Parathyroid adenoma (tissue), 2 donors: ENCODE data around the gene KCNJ6.
"Not testable (repeated sequence)": the region's sequence is repeated elsewhere in the genome, so short reads cannot be mapped to it uniquely, and the experiment has no call there.

ENCODE experiments used
- H2AFZ ChIP-seq: fragments of 300-600 bp; sonication (generic); one replicate; pipeline ENCODE4 v1.7.0; 2017; ENCODE audit warnings: antibody characterized with exemption, mild to moderate bottlenecking
- H3K27ac ChIP-seq: fragments of 300-600 bp; sonication (generic); one replicate; pipeline ENCODE4 v1.7.0; 2017
- H3K27me3 ChIP-seq: fragments of 300-600 bp; sonication (generic); one replicate; pipeline ENCODE4 v1.7.0; 2017; ENCODE audit warnings: low read length; ENCODE audit not compliant: control insufficient read depth, insufficient read depth
- H3K36me3 ChIP-seq: fragments of 300-600 bp; sonication (generic); one replicate; pipeline ENCODE4 v1.7.0; 2017; ENCODE audit warnings: low read length; ENCODE audit not compliant: control insufficient read depth, insufficient read depth
- H3K4me1 ChIP-seq: fragments of 300-600 bp; sonication (generic); one replicate; pipeline ENCODE4 v1.7.0; 2017; ENCODE audit warnings: control low read depth
- H3K4me2 ChIP-seq: fragments of 300-600 bp; sonication (generic); one replicate; pipeline ENCODE4 v1.7.0; 2017; ENCODE audit warnings: low read length
- H3K4me3 ChIP-seq: fragments of 300-600 bp; sonication (generic); one replicate; pipeline ENCODE4 v1.7.0; 2017; ENCODE audit warnings: low read depth, low read length
- H3K79me2 ChIP-seq: fragments of 300-600 bp; sonication (generic); one replicate; pipeline ENCODE4 v1.7.0; 2017; ENCODE audit warnings: control low read depth
- H3K9ac ChIP-seq: fragments of 300-600 bp; sonication (generic); one replicate; pipeline ENCODE4 v1.7.0; 2017; ENCODE audit warnings: mild to moderate bottlenecking
- H3K9me3 ChIP-seq: fragments of 300-600 bp; sonication (generic); one replicate; pipeline ENCODE4 v1.7.0; 2017; ENCODE audit warnings: low read length; ENCODE audit not compliant: control insufficient read depth
- TF ChIP-seq, protein P1 (sequence below): fragments of 300-600 bp; sonication (generic); IDR thresholded peaks from one replicate; pipeline ENCODE4 v1.7.0; 2017; ENCODE audit warnings: antibody characterized with exemption, mild to moderate bottlenecking
- donor health status: primary hyperparathyroidism.

KCNJ6 gene

DNA sequence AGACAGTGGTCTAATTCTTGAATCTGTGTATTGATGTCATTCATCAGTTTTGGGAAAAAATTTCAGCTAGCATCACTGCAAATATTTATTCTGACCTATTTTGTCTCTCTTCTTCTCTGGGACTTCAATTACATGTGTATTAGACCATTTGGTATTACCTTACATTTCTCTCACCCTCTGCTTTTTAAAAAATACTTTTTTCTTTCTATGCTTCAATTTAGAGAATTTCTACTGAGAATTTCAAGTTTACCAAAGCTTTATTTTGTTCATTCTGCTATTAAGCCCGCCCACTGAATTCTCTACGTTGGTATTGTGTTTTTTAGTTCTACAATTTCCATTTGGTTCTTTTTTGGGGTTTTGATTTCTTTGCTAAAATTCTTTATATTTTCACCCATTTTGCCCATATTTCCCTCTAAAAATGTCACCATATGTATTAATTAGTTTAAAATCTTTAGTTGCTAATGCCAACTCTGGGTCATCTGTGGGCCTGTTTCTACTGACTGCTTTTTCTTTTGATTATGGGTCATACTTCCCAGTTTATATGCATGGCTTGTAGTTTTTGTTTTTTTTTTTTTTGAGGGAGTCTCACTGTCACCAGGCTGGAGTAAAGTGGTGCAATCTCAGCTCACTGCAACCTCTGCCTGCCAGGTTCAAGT lies 337.7 kb downstream of the KCNJ6 start:
- no peak overlapping the region for H3K27ac ChIP-seq
- H3K9me3 ChIP-seq: no peaks in the 10 kb centered on the region
- H3K4me2 ChIP-seq: no peak overlapping the region
- no peak overlapping the region for H2AFZ ChIP-seq
- no peaks in the 10 kb centered on the region for H3K36me3 ChIP-seq
- no peaks in the 10 kb centered on the region for H3K79me2 ChIP-seq
- H3K4me3 ChIP-seq: no peak overlapping the region
- TF ChIP-seq, protein P1, sequence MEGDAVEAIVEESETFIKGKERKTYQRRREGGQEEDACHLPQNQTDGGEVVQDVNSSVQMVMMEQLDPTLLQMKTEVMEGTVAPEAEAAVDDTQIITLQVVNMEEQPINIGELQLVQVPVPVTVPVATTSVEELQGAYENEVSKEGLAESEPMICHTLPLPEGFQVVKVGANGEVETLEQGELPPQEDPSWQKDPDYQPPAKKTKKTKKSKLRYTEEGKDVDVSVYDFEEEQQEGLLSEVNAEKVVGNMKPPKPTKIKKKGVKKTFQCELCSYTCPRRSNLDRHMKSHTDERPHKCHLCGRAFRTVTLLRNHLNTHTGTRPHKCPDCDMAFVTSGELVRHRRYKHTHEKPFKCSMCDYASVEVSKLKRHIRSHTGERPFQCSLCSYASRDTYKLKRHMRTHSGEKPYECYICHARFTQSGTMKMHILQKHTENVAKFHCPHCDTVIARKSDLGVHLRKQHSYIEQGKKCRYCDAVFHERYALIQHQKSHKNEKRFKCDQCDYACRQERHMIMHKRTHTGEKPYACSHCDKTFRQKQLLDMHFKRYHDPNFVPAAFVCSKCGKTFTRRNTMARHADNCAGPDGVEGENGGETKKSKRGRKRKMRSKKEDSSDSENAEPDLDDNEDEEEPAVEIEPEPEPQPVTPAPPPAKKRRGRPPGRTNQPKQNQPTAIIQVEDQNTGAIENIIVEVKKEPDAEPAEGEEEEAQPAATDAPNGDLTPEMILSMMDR: no peak
- H3K4me1 ChIP-seq: no peaks in the 10 kb centered on the region
- no peaks in the 10 kb centered on the region for H3K27me3 ChIP-seq
- H3K9ac ChIP-seq: no peak overlapping the region

DNA sequence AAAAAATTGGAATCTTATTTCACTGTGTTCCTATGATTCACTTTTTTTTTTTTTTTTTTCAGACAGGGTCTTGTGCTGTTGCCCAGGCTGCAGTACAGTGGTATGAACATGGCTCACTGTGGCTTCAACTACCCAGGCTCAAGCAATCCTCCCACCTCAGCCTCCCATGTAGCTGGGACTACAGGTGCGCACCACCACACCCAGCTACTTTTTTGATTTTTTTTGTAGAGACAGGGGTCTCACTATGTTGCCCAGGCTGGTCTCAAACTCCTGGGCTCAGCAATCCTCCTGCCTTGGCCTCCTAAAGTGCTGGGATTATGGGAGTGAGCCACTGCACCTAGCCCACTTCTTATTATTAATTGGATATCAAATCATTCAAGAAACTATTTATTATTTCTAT lies 339.3 kb downstream of the KCNJ6 start:
- not testable (repeated sequence) for H3K4me2 ChIP-seq, H3K79me2 ChIP-seq, H2AFZ ChIP-seq, H3K36me3 ChIP-seq, H3K27ac ChIP-seq, H3K27me3 ChIP-seq, H3K9me3 ChIP-seq, H3K9ac ChIP-seq, H3K4me3 ChIP-seq, H3K4me1 ChIP-seq

DNA sequence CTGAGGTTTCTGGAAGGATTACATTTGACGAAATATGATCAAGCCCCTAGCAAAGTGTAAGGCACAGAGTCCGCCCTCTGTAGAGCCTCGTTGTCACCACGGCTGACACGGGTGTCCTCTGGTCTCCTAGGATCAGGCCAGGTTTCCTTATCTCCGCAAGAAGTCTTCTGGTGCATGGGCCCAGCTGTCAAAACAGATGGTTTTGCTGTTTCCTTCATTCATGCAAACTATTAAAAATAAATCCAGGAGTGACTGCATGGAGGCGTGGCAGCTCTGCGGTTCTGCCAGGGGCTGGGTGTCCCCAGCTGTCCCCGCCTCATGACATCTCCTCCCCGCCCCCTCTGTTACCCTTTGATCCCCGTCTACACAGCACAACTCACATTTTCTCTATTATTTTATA lies 340.7 kb downstream of the KCNJ6 start:
- H3K27ac ChIP-seq: no peak overlapping the region
- no peaks in the 10 kb centered on the region for H3K36me3 ChIP-seq
- H3K9me3 ChIP-seq: no peaks in the 10 kb centered on the region
- TF ChIP-seq, protein P1: no peak
- H3K4me3 ChIP-seq: no peak overlapping the region
- H3K4me1 ChIP-seq: no peaks in the 10 kb centered on the region
- H3K79me2 ChIP-seq: no peaks in the 10 kb centered on the region
- H3K27me3 ChIP-seq: no peaks in the 10 kb centered on the region
- H3K4me2 ChIP-seq: no peak overlapping the region
- H2AFZ ChIP-seq: no peak overlapping the region
- H3K9ac ChIP-seq: no peak overlapping the region

DNA sequence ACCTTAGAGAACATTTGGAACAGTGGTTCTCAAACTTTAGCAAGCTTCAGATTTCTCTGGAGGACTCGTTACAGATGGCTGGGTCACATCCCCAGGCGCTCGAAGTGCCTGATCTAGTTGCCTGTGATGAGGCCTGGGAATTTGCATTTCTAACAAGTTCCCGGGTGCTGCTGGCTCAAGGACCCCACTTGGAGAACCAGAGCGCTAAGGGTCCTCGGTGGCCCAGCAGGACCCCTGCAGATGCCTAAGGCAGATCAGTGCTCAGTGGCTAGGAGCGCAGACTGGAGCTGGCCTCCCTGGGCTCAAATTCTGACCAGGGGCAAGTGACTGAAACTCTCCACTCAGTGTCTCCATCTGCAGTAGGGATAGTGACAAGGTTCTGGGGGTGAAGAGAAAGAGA lies 341.5 kb downstream of the KCNJ6 start:
- Histone ChIP-seq H3K79me2 (no peaks in the 10 kb centered on the region), H3K27ac (no peak overlapping the region), H3K27me3 (no peaks in the 10 kb centered on the region), H3K4me2 (no peak overlapping the region), H2AFZ (no peak overlapping the region), H3K9ac (no peak overlapping the region), H3K9me3 (no peaks in the 10 kb centered on the region), H3K4me1 (no peaks in the 10 kb centered on the region), H3K4me3 (no peak overlapping the region), H3K36me3 (no peaks in the 10 kb centered on the region)
- TF ChIP-seq, protein P1: no peak

DNA sequence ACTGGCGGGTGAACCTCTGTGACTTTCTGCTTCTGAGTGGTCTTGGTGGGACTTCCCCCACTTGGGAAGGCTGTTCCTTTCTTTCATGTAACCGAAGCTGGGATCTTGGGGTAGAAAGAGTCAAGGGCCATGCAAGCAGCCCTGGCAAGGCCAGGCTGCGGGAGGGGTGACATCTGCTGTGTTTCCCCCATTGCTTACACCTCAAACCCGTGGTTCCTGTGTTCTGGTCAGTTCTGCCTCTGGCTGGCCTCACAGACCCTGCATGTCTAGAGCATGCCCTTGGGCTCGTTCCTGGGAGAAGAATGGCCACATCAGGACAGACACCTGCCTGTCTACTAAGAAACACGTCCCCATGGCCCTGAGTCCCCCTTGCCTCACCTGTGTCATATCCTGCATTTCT lies 341.9 kb downstream of the KCNJ6 start:
- no peak overlapping the region for H2AFZ ChIP-seq
- no peak overlapping the region for H3K27ac ChIP-seq
- H3K4me3 ChIP-seq: no peak overlapping the region
- H3K79me2 ChIP-seq: no peaks in the 10 kb centered on the region
- no peak overlapping the region for H3K4me2 ChIP-seq
- H3K4me1 ChIP-seq: no peaks in the 10 kb centered on the region
- no peaks in the 10 kb centered on the region for H3K9me3 ChIP-seq
- no peak overlapping the region for H3K9ac ChIP-seq
- TF ChIP-seq, protein P1: no peak
- no peaks in the 10 kb centered on the region for H3K36me3 ChIP-seq
- no peaks in the 10 kb centered on the region for H3K27me3 ChIP-seq
